ENCODE measurements around the gene RABL6. TPM values are rescaled to one million over a fixed set of nuclear protein-coding genes. Genes with fewer than 3 reads are reported as not detected.
A peak's percentile ranks its signal among the peaks of the same experiment; 100 is the strongest.
"Not testable (repeated sequence)": the region's sequence is repeated elsewhere in the genome, so short reads cannot be mapped to it uniquely, and the experiment has no call there.

The RABL6 gene
- total RNA-seq, 2 experiments from 2014 or later: 46.4 to 48.5 TPM

DNA sequence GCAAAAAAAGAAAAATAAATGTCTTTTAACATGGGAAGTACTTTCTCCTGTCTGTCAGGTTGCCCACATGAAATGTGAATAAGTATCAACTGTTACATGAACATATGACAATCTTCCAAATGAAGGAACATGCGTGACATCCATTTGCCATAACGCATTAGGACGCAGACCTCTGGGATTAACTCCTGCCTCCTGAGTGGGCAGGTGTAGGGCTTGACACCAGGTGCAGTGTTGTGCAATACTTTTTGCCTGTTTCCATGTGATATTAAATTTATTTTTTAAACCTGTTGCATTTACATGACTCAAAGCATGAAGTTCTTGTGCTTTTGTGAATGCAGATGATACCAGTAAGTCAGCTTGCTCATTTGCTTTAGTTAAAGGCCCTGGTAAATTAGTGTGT, 25.3 kb upstream of the RABL6 start:
- Histone ChIP-seq H3K4me3 (ENCODE audit: low read length) (no peak overlapping the region), H3K27ac (ENCODE audit: low read depth in 1 of 2, low read length in 2 of 2) (no peak overlapping the region), H3K36me3 (ENCODE audit: insufficient read depth, low read length) (no peaks in the 10 kb centered on the region), H3K27me3 (ENCODE audit: control insufficient read depth in 1 of 2, insufficient read depth in 2 of 2, low read length in 2 of 2) (no peaks in the 10 kb centered on the region), H3K4me1 (ENCODE audit: insufficient read depth, low read length) (peaks cover under 1% of the 10 kb centered on the region), H3K9me3 (ENCODE audit: control insufficient read depth in 1 of 2, insufficient read depth in 1 of 2, low read length in 2 of 2) (no peaks in the 10 kb centered on the region)
- CTCF ChIA-PET: no interaction called here
- Mint-ChIP-seq H3K4me1 (ENCODE audit: low read depth) (no peaks in the 10 kb centered on the region), H3K36me3 (ENCODE audit: low read depth) (no peaks in the 10 kb centered on the region), H3K9me3 (no peaks in the 10 kb centered on the region), H3K4me3 (no peak overlapping the region), H3K27me3 (peaks cover 12% of the 10 kb centered on the region), H3K27ac (no peak overlapping the region)
- intact Hi-C loops (cut with DNase I, micrococcal nuclease): loop anchor here in 1 of 2 experiments (10.0 kb wide), 2 partner anchors 282 to 298 kb away; partner anchors contain the start of gene SEC16A
- POLR2A ChIA-PET: no interaction called here
- TF ChIP-seq, protein P1, sequence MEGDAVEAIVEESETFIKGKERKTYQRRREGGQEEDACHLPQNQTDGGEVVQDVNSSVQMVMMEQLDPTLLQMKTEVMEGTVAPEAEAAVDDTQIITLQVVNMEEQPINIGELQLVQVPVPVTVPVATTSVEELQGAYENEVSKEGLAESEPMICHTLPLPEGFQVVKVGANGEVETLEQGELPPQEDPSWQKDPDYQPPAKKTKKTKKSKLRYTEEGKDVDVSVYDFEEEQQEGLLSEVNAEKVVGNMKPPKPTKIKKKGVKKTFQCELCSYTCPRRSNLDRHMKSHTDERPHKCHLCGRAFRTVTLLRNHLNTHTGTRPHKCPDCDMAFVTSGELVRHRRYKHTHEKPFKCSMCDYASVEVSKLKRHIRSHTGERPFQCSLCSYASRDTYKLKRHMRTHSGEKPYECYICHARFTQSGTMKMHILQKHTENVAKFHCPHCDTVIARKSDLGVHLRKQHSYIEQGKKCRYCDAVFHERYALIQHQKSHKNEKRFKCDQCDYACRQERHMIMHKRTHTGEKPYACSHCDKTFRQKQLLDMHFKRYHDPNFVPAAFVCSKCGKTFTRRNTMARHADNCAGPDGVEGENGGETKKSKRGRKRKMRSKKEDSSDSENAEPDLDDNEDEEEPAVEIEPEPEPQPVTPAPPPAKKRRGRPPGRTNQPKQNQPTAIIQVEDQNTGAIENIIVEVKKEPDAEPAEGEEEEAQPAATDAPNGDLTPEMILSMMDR (IDR thresholded peaks at IDR 0.05): no peak
- DNase-seq (no peak), ATAC-seq (ENCODE audit: poor library complexity) (no peak)

DNA sequence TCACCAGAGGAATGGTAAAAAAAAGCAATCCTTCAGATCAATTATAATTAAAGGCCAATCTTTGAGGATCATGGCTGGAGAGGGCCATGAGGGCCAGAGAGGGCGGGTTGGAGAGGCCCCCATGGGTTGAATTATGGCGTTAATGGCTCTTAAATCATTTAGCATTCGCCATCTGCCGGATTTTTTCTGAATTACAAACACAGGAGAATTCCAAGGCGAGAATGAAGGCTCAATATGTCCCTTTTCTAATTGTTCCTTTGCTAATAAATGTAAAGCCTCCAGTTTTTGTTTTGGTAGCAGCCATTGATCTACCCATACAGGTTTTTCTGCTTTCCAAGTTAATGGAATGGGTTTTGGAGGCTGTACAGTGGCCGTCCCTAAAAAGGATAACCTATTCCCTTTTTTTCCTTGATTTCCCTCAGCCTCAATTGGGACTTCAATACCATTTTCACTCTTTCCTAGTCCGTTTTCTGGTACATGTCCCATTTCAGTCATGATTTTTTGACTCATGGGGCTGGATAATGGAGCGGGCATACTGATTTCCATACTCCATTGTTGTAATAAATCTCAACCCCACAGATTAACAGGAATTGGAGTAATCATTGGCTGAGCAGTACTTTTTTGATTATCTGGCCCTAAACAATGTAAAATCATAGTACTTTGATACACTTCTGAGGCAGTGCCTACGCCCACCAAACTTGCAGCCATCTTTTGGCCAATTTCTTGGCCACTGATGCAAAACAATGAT, 23.3 kb upstream of the RABL6 start:
- peaks cover under 1% of the 10 kb centered on the region for H3K27me3 Mint-ChIP-seq
- intact Hi-C loops (cut with DNase I, micrococcal nuclease): loop anchor here in 1 of 2 experiments (10.0 kb wide), 2 partner anchors 280 to 300 kb away; partner anchors contain the start of gene SEC16A

DNA sequence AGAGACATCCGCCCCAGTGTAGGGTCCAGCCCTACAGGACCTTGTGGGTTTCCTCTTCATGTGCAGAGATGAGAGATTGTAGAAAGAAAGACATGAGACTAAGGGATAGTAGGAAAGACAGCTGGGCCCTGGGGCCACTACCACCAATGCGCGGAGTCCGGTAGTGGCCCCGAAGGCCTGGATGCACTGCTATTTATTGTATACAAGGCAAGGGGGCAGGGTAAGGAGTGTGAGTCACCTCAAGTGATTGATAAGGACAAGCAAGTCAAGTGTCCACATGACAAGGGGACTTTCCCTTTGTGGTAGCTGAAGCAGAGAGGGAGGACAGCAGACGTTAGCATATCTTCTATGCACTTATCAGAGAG, 22.8 kb upstream of the RABL6 start:
- H3K27me3 Mint-ChIP-seq: no peaks in the 10 kb centered on the region
- H3K27ac Mint-ChIP-seq: no peak overlapping the region
- H3K9me3 Mint-ChIP-seq: no peaks in the 10 kb centered on the region
- TF ChIP-seq, protein P1 (IDR thresholded peaks at IDR 0.05): no peak
- peaks cover 11% of the 10 kb centered on the region for H3K4me1 Mint-ChIP-seq (ENCODE audit: low read depth)
- DNase-seq (peak in 2 of 14 experiments; percentile 49 to 52), ATAC-seq (ENCODE audit: poor library complexity) (no peak)
- ChIA-PET POLR2A (no interaction called here), CTCF (no interaction called here)
- no peak overlapping the region for H3K4me3 ChIP-seq (ENCODE audit: low read length)
- no peaks in the 10 kb centered on the region for H3K36me3 Mint-ChIP-seq (ENCODE audit: low read depth)
- H3K4me1 ChIP-seq (ENCODE audit: insufficient read depth, low read length): peaks cover 7% of the 10 kb centered on the region
- no peak overlapping the region for H3K27ac ChIP-seq (ENCODE audit: low read depth in 1 of 2, low read length in 2 of 2)
- no peaks in the 10 kb centered on the region for H3K27me3 ChIP-seq (ENCODE audit: control insufficient read depth in 1 of 2, insufficient read depth in 2 of 2, low read length in 2 of 2)
- H3K9me3 ChIP-seq (ENCODE audit: control insufficient read depth in 1 of 2, insufficient read depth in 1 of 2, low read length in 2 of 2): no peaks in the 10 kb centered on the region
- no peak overlapping the region for H3K4me3 Mint-ChIP-seq
- intact Hi-C loops (cut with DNase I, micrococcal nuclease): loop anchor here (5.0 to 10.0 kb wide), 4 partner anchors 280 to 452 kb away; partner anchors contain the start of genes RNF208 (in 1 of the 2) and SEC16A (in 1 of the 2)
- no peaks in the 10 kb centered on the region for H3K36me3 ChIP-seq (ENCODE audit: insufficient read depth, low read length)

More for the DNA sequence above, 23.3 kb upstream of the RABL6 start:
- Histone ChIP-seq H3K27ac (ENCODE audit: low read depth in 1 of 2, low read length in 2 of 2) (no peak overlapping the region), H3K4me1 (ENCODE audit: insufficient read depth, low read length) (peaks cover 7% of the 10 kb centered on the region), H3K9me3 (ENCODE audit: control insufficient read depth in 1 of 2, insufficient read depth in 1 of 2, low read length in 2 of 2) (no peaks in the 10 kb centered on the region), H3K27me3 (ENCODE audit: control insufficient read depth in 1 of 2, insufficient read depth in 2 of 2, low read length in 2 of 2) (no peaks in the 10 kb centered on the region), H3K4me3 (ENCODE audit: low read length) (no peak overlapping the region), H3K36me3 (ENCODE audit: insufficient read depth, low read length) (no peaks in the 10 kb centered on the region)
- Mint-ChIP-seq H3K36me3 (ENCODE audit: low read depth) (no peaks in the 10 kb centered on the region), H3K9me3 (no peaks in the 10 kb centered on the region), H3K4me1 (ENCODE audit: low read depth) (peaks cover 11% of the 10 kb centered on the region), H3K27ac (no peak overlapping the region), H3K4me3 (no peak overlapping the region)
- ChIA-PET POLR2A (no interaction called here), CTCF (interaction anchor here (1.0 kb wide), 1 partner anchor 251 kb away, joined by 3 read pairs; no protein-coding TSS in a partner anchor)
- peak in 3 of 14 experiments; percentile 36 to 51 (median 47) for DNase-seq
- TF ChIP-seq, protein P1 (IDR thresholded peaks at IDR 0.05): peak; percentile 52
- ATAC-seq (ENCODE audit: poor library complexity): no peak

DNA sequence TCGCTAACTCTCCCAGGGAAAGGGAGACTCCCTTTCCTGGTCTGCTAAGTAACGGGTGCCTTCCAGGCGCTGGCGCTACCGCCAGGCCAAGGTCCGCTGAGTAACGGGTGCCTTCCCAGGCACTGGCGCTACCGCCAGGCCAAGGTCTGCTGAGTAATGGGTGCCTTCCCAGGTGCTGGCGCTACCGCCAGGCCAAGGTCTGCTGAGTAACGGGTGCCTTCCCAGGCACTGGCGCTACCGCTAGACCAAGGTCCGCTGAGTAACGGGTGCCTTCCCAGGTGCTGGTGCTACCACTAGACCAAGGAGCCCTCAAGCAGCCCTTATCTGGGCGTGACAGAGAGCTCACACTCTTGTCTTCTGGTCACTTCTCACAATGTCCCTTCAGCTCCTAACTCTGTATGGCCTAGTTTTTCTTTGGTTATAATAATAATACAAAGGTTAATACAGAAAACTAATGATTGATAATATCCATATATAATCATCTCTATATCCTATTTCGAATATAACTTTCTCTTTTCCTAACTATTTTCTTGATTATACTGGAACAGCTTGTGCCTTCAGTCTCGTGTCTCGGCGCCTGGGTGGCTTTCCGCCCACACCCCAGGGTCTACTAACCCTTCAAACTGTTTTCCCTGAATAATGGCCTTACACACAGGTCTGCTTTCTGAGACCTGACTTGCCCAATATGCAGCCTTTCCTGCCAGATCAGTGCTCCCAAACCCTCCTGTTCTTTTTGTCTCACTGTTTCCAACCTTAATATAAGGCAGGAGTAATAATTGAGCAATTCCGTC, 22.0 kb upstream of the RABL6 start:
- CTCF ChIA-PET; H3K4me3 ChIP-seq (ENCODE audit: low read length); H3K4me3 Mint-ChIP-seq; H3K27me3 Mint-ChIP-seq; ATAC-seq (ENCODE audit: poor library complexity); H3K27ac Mint-ChIP-seq; H3K36me3 Mint-ChIP-seq (ENCODE audit: low read depth); H3K27me3 ChIP-seq (ENCODE audit: control insufficient read depth in 1 of 2, insufficient read depth in 2 of 2, low read length in 2 of 2); H3K27ac ChIP-seq (ENCODE audit: low read depth in 1 of 2, low read length in 2 of 2); H3K9me3 ChIP-seq (ENCODE audit: control insufficient read depth in 1 of 2, insufficient read depth in 1 of 2, low read length in 2 of 2); DNase-seq; H3K9me3 Mint-ChIP-seq; H3K36me3 ChIP-seq (ENCODE audit: insufficient read depth, low read length): not testable (repeated sequence)
- POLR2A ChIA-PET: interaction anchor here (1.5 kb wide), 1 partner anchor 249 kb away, joined by 4 read pairs; no protein-coding TSS in a partner anchor
- intact Hi-C loops (cut with DNase I, micrococcal nuclease): loop anchor here (2.0 to 10.0 kb wide), 5 partner anchors 279 to 452 kb away; partner anchors contain the start of genes RNF208 (in 1 of the 2) and SEC16A (in 1 of the 2)
- H3K4me1 Mint-ChIP-seq (ENCODE audit: low read depth): peaks cover 18% of the 10 kb centered on the region
- H3K4me1 ChIP-seq (ENCODE audit: insufficient read depth, low read length): peaks cover 12% of the 10 kb centered on the region

Measured in CD4-positive, alpha-beta T cell (primary cell).